OCI-LY7 (cell line): Measurements from ENCODE around the gene MPHOSPH6. TPM values are rescaled to one million over a fixed set of nuclear protein-coding genes. Genes with fewer than 3 reads are reported as not detected.

Experiments
- BruUV-seq: library from RNA; stranded (reverse); fragments of 400-500 nt; replicated peaks from 2 replicates; lab custom pipeline; 2021; lab: Mats Ljungman, UMichigan
- CTCF ChIA-PET: fragments of 300-600 bp; sonication (Branson Sonifier 250); formaldehyde crosslinking; loops from one replicate; lab custom pipeline; 2022; ENCODE audit warnings: antibody characterized with exemption; ENCODE audit not compliant: unreplicated experiment; lab: Charles Lee
- POLR2A ChIA-PET: fragments of 300-600 bp; sonication (Branson Sonifier 250); formaldehyde crosslinking; loops from one replicate; lab custom pipeline; 2022; ENCODE audit warnings: antibody characterized with exemption; lab: Charles Lee
- DNase-seq: peaks from one replicate; pipeline ENCODE4 v3.0.0-alpha.2; 2015; ENCODE audit warnings: low spot score
- H2AFZ ChIP-seq: fragments of 200-600 bp; sonication (generic), shearing (Covaris generic); 2 replicates; pipeline ENCODE4 v1.6.1; 2014; ENCODE audit warnings: mild to moderate bottlenecking, antibody characterized with exemption, low read length, moderate library complexity
- H3K27ac ChIP-seq: fragments of 200-600 bp; sonication (generic); 2 replicates; pipeline ENCODE4 v1.5.1; 2014; ENCODE audit warnings: mixed run types, low read depth, mild to moderate bottlenecking, moderate library complexity, low read length, inconsistent platforms; ENCODE audit not compliant: poor library complexity, severe bottlenecking
- H3K36me3 ChIP-seq: fragments of 200-600 bp; sonication (generic); 2 replicates; pipeline ENCODE4 v1.6.1; 2014; ENCODE audit warnings: mild to moderate bottlenecking, antibody characterized with exemption, low read length, moderate library complexity, mixed read lengths; ENCODE audit not compliant: insufficient read depth
- H3K4me1 ChIP-seq: fragments of 200-600 bp; sonication (generic); 2 replicates; pipeline ENCODE4 v1.5.1; 2014; ENCODE audit warnings: mild to moderate bottlenecking, low read length; ENCODE audit not compliant: insufficient read depth, poor library complexity, severe bottlenecking
- H3K4me2 ChIP-seq: fragments of 200-600 bp; sonication (generic); 2 replicates; pipeline ENCODE4 v1.6.1; 2014; ENCODE audit warnings: mild to moderate bottlenecking, low read length
- H3K4me3 ChIP-seq: fragments of 200-600 bp; sonication (generic); 2 replicates; pipeline ENCODE4 v1.5.1; 2014; ENCODE audit warnings: mild to moderate bottlenecking, low read depth, low read length; ENCODE audit not compliant: poor library complexity, severe bottlenecking
- H3K79me2 ChIP-seq: fragments of 200-600 bp; sonication (generic); 2 replicates; pipeline ENCODE4 v1.6.1; 2016; ENCODE audit warnings: low read depth, mild to moderate bottlenecking, low read length, moderate library complexity, mixed read lengths; ENCODE audit not compliant: insufficient read depth
- H3K9me2 ChIP-seq: fragments of 200-600 bp; sonication (generic); 2 replicates; pipeline ENCODE4 v1.6.1; 2016; ENCODE audit warnings: mild to moderate bottlenecking, low read length, mixed read lengths; ENCODE audit not compliant: insufficient read depth
- H3K9me3 ChIP-seq: fragments of 200-600 bp; sonication (generic); 2 replicates; pipeline ENCODE4 v1.6.1; 2014; ENCODE audit warnings: mild to moderate bottlenecking, mixed run types, low read length, mixed read lengths
- H4K20me1 ChIP-seq: fragments of 200-600 bp; sonication (generic); 2 replicates; pipeline ENCODE4 v1.6.1; 2014; ENCODE audit warnings: mild to moderate bottlenecking, antibody characterized with exemption, low read length, moderate library complexity, mixed read lengths; ENCODE audit not compliant: insufficient read depth
- CTCF ChIP-seq: fragments of 200-600 bp; sonication (generic); conservative IDR thresholded peaks from 2 replicates; pipeline ENCODE4 v1.5.1; 2014; ENCODE audit warnings: mild to moderate bottlenecking, antibody characterized with exemption, low read length, moderate library complexity, mixed read lengths
- EZH2phosphoT487 ChIP-seq: fragments of 200-600 bp; sonication (generic); IDR thresholded peaks from 2 replicates; pipeline ENCODE4 v1.6.1; 2018; ENCODE audit warnings: low read depth, borderline replicate concordance, mild to moderate bottlenecking, mixed run types, antibody characterized with exemption, low read length, moderate library complexity, mixed read lengths
- intact Hi-C: fragments of 100-400 bp; cut with micrococcal nuclease; formaldehyde crosslinking; loops from one replicate; pipeline ENCODE4 v1.10.0; 2022; ENCODE audit not compliant: unreplicated experiment
- total RNA-seq, 2 experiments: library from RNA; depleted of rRNA in 1 of 2; stranded (reverse); fragments of >200 nt in 1 of 2; shearing (Covaris generic) in 1 of 2; gene quantifications; 2 replicates each; pipeline ENCODE4 v1.2.3, GENCODE V29; 2014 to 2022

MPHOSPH6 gene
- total RNA-seq, 2 experiments from 2014 or later: 21.2 to 42.5 TPM

GRCh38 chr16:82152196-82152595 is 17.8 kb downstream of the MPHOSPH6 start:
- Histone ChIP-seq H3K36me3 (peaks cover 88% of the 10 kb centered on the region), H4K20me1 (0 out of 2 replicates have a peak, but pooled peaks cover 3% of the 10 kb centered on the region), H3K9me2 (no peaks in the 10 kb centered on the region), H2AFZ (no peak overlapping the region), H3K4me1 (no peaks in the 10 kb centered on the region), H3K4me3 (no peak overlapping the region), H3K4me2 (no peak overlapping the region), H3K79me2 (peaks cover 12% of the 10 kb centered on the region; the same call in 1 of the 2 replicates), H3K27ac (no peak overlapping the region), H3K9me3 (peaks cover 8% of the 10 kb centered on the region; the same call in 1 of the 2 replicates)
- ChIA-PET POLR2A (interaction anchor here (1.1 kb wide), 1 partner anchor 17 kb away, joined by 3 read pairs; the partner anchor contains the start of gene MPHOSPH6), CTCF (no interaction called here)
- BruUV-seq: no TSS peak
- TF ChIP-seq EZH2phosphoT487: no peak
- TF ChIP-seq CTCF: no peak
- intact Hi-C loops: no loop called here
- no peak for DNase-seq

DNA sequence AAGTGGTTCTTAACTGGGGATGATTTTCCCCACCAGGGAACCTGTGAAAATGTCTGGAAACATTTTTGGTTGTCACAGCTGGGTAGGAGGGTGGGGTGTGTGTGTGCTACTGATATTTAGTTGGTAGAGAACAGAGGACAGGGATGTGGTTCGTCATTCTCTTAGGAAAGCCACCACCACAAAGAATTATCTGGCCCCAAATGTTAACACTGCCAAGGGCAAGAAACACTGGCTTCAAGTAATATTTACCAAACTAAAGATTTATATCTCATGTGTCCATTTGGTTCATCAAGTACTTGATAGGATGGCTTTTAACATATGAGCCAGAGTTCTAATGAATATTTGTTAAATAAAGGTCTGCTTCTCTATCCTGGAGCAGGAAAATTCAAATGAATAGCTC is 19.5 kb downstream of the MPHOSPH6 start:
- no TSS peak for BruUV-seq
- DNase-seq: no peak
- Histone ChIP-seq H3K79me2 (peaks cover 12% of the 10 kb centered on the region; the same call in 1 of the 2 replicates), H2AFZ (no peak overlapping the region), H3K4me1 (no peaks in the 10 kb centered on the region), H3K9me2 (no peaks in the 10 kb centered on the region), H3K27ac (no peak overlapping the region), H3K9me3 (peaks cover 8% of the 10 kb centered on the region; the same call in 1 of the 2 replicates), H4K20me1 (0 out of 2 replicates have a peak, but pooled peaks cover 3% of the 10 kb centered on the region), H3K4me2 (no peak overlapping the region), H3K4me3 (no peak overlapping the region), H3K36me3 (peaks cover 82% of the 10 kb centered on the region)
- ChIA-PET POLR2A (interaction anchor here (1.1 kb wide), 1 partner anchor 19 kb away, joined by 5 read pairs; no protein-coding TSS in a partner anchor), CTCF (no interaction called here)
- intact Hi-C loops: no loop called here
- TF ChIP-seq EZH2phosphoT487 (no peak), CTCF (no peak)

GRCh38 chr16:82149536-82149935 is 20.5 kb downstream of the MPHOSPH6 start:
- BruUV-seq: no TSS peak
- Histone ChIP-seq H3K9me3 (no peaks in the 10 kb centered on the region; the same call in 1 of the 2 replicates), H3K9me2 (no peaks in the 10 kb centered on the region), H3K79me2 (0 out of 2 replicates have a peak, but pooled peaks cover 6% of the 10 kb centered on the region), H3K27ac (no peak overlapping the region), H3K36me3 (peaks cover 76% of the 10 kb centered on the region), H3K4me3 (no peak overlapping the region), H3K4me1 (no peaks in the 10 kb centered on the region), H2AFZ (no peak overlapping the region), H4K20me1 (no peaks in the 10 kb centered on the region), H3K4me2 (no peak overlapping the region)
- intact Hi-C loops: no loop called here
- TF ChIP-seq CTCF (no peak), EZH2phosphoT487 (no peak)
- CTCF ChIA-PET: no interaction called here
- POLR2A ChIA-PET: no interaction called here
- DNase-seq: no peak
